ENCODE results near the gene PRSS53.

DNA sequence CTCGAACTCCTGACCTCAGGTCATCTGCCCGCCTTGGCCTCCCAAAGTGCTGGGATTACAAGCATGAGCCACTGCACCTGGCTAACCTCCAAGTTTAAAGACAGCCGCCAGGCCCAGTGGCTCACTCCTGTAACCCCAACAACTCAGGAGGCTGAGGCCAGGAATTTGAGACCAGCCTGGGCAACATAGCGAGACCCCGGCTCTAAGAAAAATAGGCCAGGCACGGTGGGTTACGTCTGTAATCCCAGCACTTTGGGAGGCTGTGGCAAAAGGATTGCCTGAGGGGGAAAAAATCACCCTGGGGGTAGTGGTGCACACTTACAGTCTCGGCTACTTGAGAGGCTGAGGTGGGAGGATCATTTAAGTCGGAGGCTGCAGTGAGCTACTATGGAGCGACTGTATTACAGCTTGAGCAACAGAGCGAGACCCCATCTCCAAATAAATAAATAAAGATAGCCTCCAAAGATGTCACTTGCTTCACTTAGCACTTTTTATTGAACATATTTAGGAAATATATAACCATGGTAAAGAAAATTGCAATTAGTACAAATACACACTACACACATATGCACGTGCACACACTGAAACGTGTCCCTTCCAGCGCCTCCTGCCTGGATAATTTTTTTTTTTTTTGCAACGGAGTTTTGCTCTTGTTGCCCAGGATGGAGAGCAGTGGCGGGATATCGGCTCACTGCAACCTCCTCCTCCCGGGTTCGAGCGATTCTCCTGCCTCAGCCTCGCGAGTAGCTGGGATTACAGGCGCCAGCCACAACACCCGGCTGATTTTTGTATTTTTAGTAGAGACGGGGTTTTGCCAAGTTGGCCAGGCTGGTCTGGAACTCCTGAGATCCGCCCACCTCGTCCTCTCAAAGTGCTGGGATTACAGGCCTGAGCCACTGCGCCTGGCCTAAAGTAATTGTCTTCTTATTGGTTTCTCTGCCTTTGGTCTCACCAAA, 18.0 kb upstream of the PRSS53 start:
- TF ChIP-seq, protein P1, sequence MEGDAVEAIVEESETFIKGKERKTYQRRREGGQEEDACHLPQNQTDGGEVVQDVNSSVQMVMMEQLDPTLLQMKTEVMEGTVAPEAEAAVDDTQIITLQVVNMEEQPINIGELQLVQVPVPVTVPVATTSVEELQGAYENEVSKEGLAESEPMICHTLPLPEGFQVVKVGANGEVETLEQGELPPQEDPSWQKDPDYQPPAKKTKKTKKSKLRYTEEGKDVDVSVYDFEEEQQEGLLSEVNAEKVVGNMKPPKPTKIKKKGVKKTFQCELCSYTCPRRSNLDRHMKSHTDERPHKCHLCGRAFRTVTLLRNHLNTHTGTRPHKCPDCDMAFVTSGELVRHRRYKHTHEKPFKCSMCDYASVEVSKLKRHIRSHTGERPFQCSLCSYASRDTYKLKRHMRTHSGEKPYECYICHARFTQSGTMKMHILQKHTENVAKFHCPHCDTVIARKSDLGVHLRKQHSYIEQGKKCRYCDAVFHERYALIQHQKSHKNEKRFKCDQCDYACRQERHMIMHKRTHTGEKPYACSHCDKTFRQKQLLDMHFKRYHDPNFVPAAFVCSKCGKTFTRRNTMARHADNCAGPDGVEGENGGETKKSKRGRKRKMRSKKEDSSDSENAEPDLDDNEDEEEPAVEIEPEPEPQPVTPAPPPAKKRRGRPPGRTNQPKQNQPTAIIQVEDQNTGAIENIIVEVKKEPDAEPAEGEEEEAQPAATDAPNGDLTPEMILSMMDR (IDR thresholded peaks at IDR 0.05) = no peak
- no peak for TF ChIP-seq POLR2A (IDR thresholded peaks at IDR 0.05)
